ENCODE data around the gene MARCKS. TPM values are rescaled to one million over a fixed set of nuclear protein-coding genes. Genes with fewer than 3 reads are reported as not detected.
"Not testable (repeated sequence)": the region's sequence is repeated elsewhere in the genome, so short reads cannot be mapped to it uniquely, and the experiment has no call there.

MARCKS gene
- total and polyA plus RNA-seq, 11 donors = 5.1 to 93.3 (median 17.9) TPM

- TF ChIP-seq CTCF (IDR thresholded peaks at IDR 0.05) = peak in 2 of 12 donors; percentile 7 to 13
- no peak for TF ChIP-seq POLR2A (IDR thresholded peaks at IDR 0.05)
- 70 to 82% (median 76%) methylated on average over 6 of the region's 6 CpGs for WGBS, 4 donors
- H3K27ac ChIP-seq = no peak overlapping the region
- intact Hi-C loops (cut with DNase I) = loop anchor here in 9 of 10 donors (10.0 kb wide), 3 partner anchors 1122 to 1572 kb away; no protein-coding TSS in a partner anchor
- H3K9me3 ChIP-seq = no peaks in the 10 kb centered on the region
- DNase-seq (no peak), ATAC-seq (no peak)
- H3K4me1 ChIP-seq = peaks cover 0 to 24% (median 6%) of the 10 kb centered on the region in 12 donors
- H3K36me3 ChIP-seq = no peaks in the 10 kb centered on the region
- no peak overlapping the region for H3K4me3 ChIP-seq
- no peaks in the 10 kb centered on the region for H3K27me3 ChIP-seq
These were observed 50.1 kb downstream of the MARCKS start for GRCh38 chr6:113907102-113907815.

GRCh38 chr6:113908801-113909200 lies 51.7 kb downstream of the MARCKS start:
- WGBS, 4 donors = 60 to 68% (median 64%) methylated on average over 3 of the region's 3 CpGs
- peaks cover 0 to under 1% (median 0%) of the 10 kb centered on the region in 12 donors for H3K9me3 ChIP-seq

GRCh38 chr6:113909224-113909856 lies 52.2 kb downstream of the MARCKS start:
- peak in 1 of 5 donors; percentile 20 for DNase-seq
- no peaks in the 10 kb centered on the region for H3K27me3 ChIP-seq
- no peak for ATAC-seq

More at GRCh38 chr6:113908801-113909200, 51.7 kb downstream of the MARCKS start:
- no peak overlapping the region for H3K4me3 ChIP-seq
- DNase-seq = no peak
- no peaks in the 10 kb centered on the region for H3K27me3 ChIP-seq
- peaks cover 0 to 13% (median 6%) of the 10 kb centered on the region in 12 donors for H3K4me1 ChIP-seq
- ATAC-seq = no peak
- no peaks in the 10 kb centered on the region for H3K36me3 ChIP-seq
- TF ChIP-seq CTCF (IDR thresholded peaks at IDR 0.05) = no peak
- TF ChIP-seq POLR2A (IDR thresholded peaks at IDR 0.05) = no peak
- intact Hi-C loops (cut with DNase I) = loop anchor here (1.0 to 10.0 kb wide), 7 partner anchors 50 to 1574 kb away; no protein-coding TSS in a partner anchor
- H3K27ac ChIP-seq = no peak overlapping the region

GRCh38 chr6:113910285-113910684 lies 53.1 kb downstream of the MARCKS start:
- WGBS, 4 donors = 59 to 72% (median 70%) methylated on average over 1 of the region's 1 CpG
- H3K4me3 ChIP-seq; intact Hi-C loops (cut with DNase I); H3K27me3 ChIP-seq; H3K27ac ChIP-seq; H3K36me3 ChIP-seq; H3K9me3 ChIP-seq; H3K4me1 ChIP-seq; ATAC-seq; DNase-seq: not testable (repeated sequence)

More at GRCh38 chr6:113909224-113909856, 52.2 kb downstream of the MARCKS start:
- TF ChIP-seq CTCF (IDR thresholded peaks at IDR 0.05) (peak; percentile 61 to 87 (median 77)), POLR2A (IDR thresholded peaks at IDR 0.05) (no peak)
- no peak overlapping the region for H3K27ac ChIP-seq
- peaks cover 0 to 9% (median 1%) of the 10 kb centered on the region in 12 donors for H3K4me1 ChIP-seq
- H3K4me3 ChIP-seq = no peak overlapping the region
- intact Hi-C loops (cut with DNase I) = loop anchor here (1.0 to 10.0 kb wide), 7 partner anchors 50 to 1575 kb away; no protein-coding TSS in a partner anchor
- H3K9me3 ChIP-seq = peaks cover 0 to 5% (median 0%) of the 10 kb centered on the region in 12 donors
- WGBS, 4 donors = 17 to 19% (median 17%) methylated on average over 6 of the region's 6 CpGs
- H3K36me3 ChIP-seq = no peaks in the 10 kb centered on the region

Other genes starting within 250 kb of the MARCKS start
- gene HDAC2, start 113.8 kb downstream of the MARCKS start, total RNA-seq = 10 to 100 TPM; 18.3 to 59.6 (median 48.0) TPM
- gene HDAC2, start 113.8 kb downstream of the MARCKS start, polyA plus RNA-seq = 10 to 100 TPM; 26.9 to 64.7 TPM